GM12878 (cell line): ENCODE results near the gene C1QC. TPM values are rescaled to one million over a fixed set of nuclear protein-coding genes. Genes with fewer than 3 reads are reported as not detected.

Source experiments
- ATAC-seq: fragments of 200-7000 bp; cut with Tn5 transposase; 3 replicates; pipeline ENCODE4 v1.9.1; 2020; ENCODE audit warnings: mild to moderate bottlenecking, moderate library complexity
- BruUV-seq: library from RNA; stranded (reverse); fragments of 400-500 nt; replicated peaks from 2 replicates; lab custom pipeline; 2021; lab: Mats Ljungman, UMichigan
- CTCF ChIA-PET: fragments of 300-600 bp; sonication (Branson Sonifier 250); formaldehyde crosslinking; extraction: SDS; loops from one replicate; lab custom pipeline; 2021; ENCODE audit warnings: inconsistent platforms; lab: Yijun Ruan, JAX
- POLR2A ChIA-PET: fragments of 350-600 bp; formaldehyde crosslinking; extraction: SDS; loops from one replicate; lab custom pipeline; 2021; ENCODE audit warnings: inconsistent platforms; lab: Charles Lee
- RAD21 ChIA-PET: fragments of 300-600 bp; sonication (Branson Sonifier 250); formaldehyde crosslinking; loops from one replicate; lab custom pipeline; 2023; ENCODE audit warnings: antibody characterized with exemption; ENCODE audit not compliant: unreplicated experiment; lab: Charles Lee
- SMC1A ChIA-PET: fragments of 300-600 bp; sonication (Branson Sonifier 250); formaldehyde crosslinking; loops from one replicate; lab custom pipeline; 2023; ENCODE audit not compliant: unreplicated experiment, uncharacterized antibody; lab: Charles Lee
- DNase-seq: peaks from one replicate; pipeline ENCODE4 v3.0.0-alpha.2; 2011; ENCODE audit warnings: low read depth, low spot score
- FAIRE-seq: peaks from 3 replicates; lab custom pipeline; 2011; peaks lifted over from hg19 to GRCh38; lab: Jason Lieb, UNC
- H2AFZ ChIP-seq: 2 replicates; pipeline ENCODE4 v1.6.0; 2011; ENCODE audit warnings: low read depth, low read length, control low read depth; ENCODE audit not compliant: control insufficient read depth
- H3K27ac ChIP-seq: 2 replicates; pipeline ENCODE4 v1.5.1; 2011; ENCODE audit warnings: control low read depth; ENCODE audit not compliant: control insufficient read depth, insufficient read depth
- H3K27me3 ChIP-seq, 2 experiments: replicated peaks in 1 of 2; 2 replicates each; pipeline versions ENCODE4 v1.6.0 to v1.6.1; 2011; ENCODE audit warnings: low read length in 1 of 2; ENCODE audit not compliant: control insufficient read depth in 2 of 2, insufficient read depth in 2 of 2
- H3K36me3 ChIP-seq, 2 experiments: 2 replicates each; pipeline ENCODE4 v1.5.1; 2011; ENCODE audit warnings: low read length in 1 of 2; ENCODE audit not compliant: control insufficient read depth in 2 of 2, insufficient read depth in 2 of 2
- H3K4me1 ChIP-seq: 2 replicates; pipeline ENCODE4 v1.6.1; 2011; ENCODE audit warnings: mild to moderate bottlenecking, low read length, moderate library complexity, mixed read lengths; ENCODE audit not compliant: control insufficient read depth, insufficient read depth
- H3K4me2 ChIP-seq: 2 replicates; pipeline ENCODE4 v1.6.0; 2011; ENCODE audit warnings: control low read depth; ENCODE audit not compliant: control insufficient read depth, insufficient read depth
- H3K4me3 ChIP-seq: fragments of 200-600 bp; sonication (generic); 2 replicates; pipeline ENCODE4 v1.5.1; 2016
- H3K79me2 ChIP-seq: 2 replicates; pipeline ENCODE4 v1.6.0; 2011; ENCODE audit warnings: low read length; ENCODE audit not compliant: control insufficient read depth, insufficient read depth
- H3K9ac ChIP-seq: 2 replicates; pipeline ENCODE4 v1.8.0; 2011; ENCODE audit warnings: low read length, control low read depth, mixed read lengths; ENCODE audit not compliant: control insufficient read depth, insufficient read depth
- H3K9me3 ChIP-seq: replicated peaks from 3 replicates; pipeline ENCODE4 v1.5.1; 2011; ENCODE audit warnings: mild to moderate bottlenecking, low read length; ENCODE audit not compliant: control insufficient read depth, insufficient read depth
- H4K20me1 ChIP-seq: 2 replicates; pipeline ENCODE4 v1.6.0; 2011; ENCODE audit not compliant: control insufficient read depth, insufficient read depth
- CTCF ChIP-seq, 3 experiments: IDR thresholded peaks in 2 of 3; conservative IDR thresholded peaks in 1 of 3; 2 replicates each; pipeline ENCODE4 v1.5.1; 2011; ENCODE audit warnings: low read depth in 3 of 3, low read length in 3 of 3, mild to moderate bottlenecking in 3 of 3, control low read depth in 2 of 3, moderate library complexity in 2 of 3, inconsistent platforms in 1 of 3, mixed read lengths in 1 of 3; ENCODE audit not compliant: control insufficient read depth in 2 of 3, insufficient read depth in 1 of 3; ENCODE audit errors: extremely low read depth in 1 of 3
- MXI1 ChIP-seq: fragments of 150-350 bp; IDR thresholded peaks from 2 replicates; pipeline ENCODE4 v1.6.1; 2011; ENCODE audit warnings: low read depth, mild to moderate bottlenecking, inconsistent platforms, low read length, improper control_type of control experiment
- WGBS: methylation state at CpG from one replicate; pipeline ENCODE4 v1.1.6; 2016; ENCODE audit warnings: low lambda C conversion rate; ENCODE audit not compliant: insufficient replicate concordance, insufficient coverage; ENCODE audit errors: missing lambda C conversion rate; 5-methylcytosine and 5-hydroxymethylcytosine counted together
- in situ Hi-C: fragments of 300-500 bp; cut with MboI; formaldehyde crosslinking; loops from 9 replicates; pipeline ENCODE4 v1.14.3; 2018; ENCODE audit warnings: mixed read lengths
- intact Hi-C: fragments of 100-400 bp; cut with micrococcal nuclease; formaldehyde crosslinking; loops from one replicate; pipeline ENCODE4 v1.14.2; 2022; ENCODE audit not compliant: unreplicated experiment
- polyA plus RNA-seq, 11 experiments: library from polyadenylated mRNA; depleted of rRNA in 4 of 11; unstranded in 6 of 11; stranded (reverse) in 5 of 11; fragments of >200 nt; fragmentation: Nextera tagmentation in 4 of 11; fragmentation: Illumina TruSeq in 1 of 11; extraction: Ambion mirVana in 4 of 11; extraction: Trizol in 1 of 11; gene quantifications; 1 replicate in 1 of 11; 2 replicates in 10 of 11; pipeline versions ENCODE4 v1.2.1 to v1.2.3, GENCODE V29; 2011 to 2016; ENCODE audit warnings: inconsistent platforms in 2 of 11, missing spikeins in 2 of 11, low read depth in 1 of 11
- total RNA-seq, 4 experiments: library from RNA; depleted of rRNA in 3 of 4; stranded (reverse); fragments of >200 nt in 3 of 4; fragmentation: Illumina TruSeq in 1 of 4; extraction: Trizol in 1 of 4; gene quantifications; 2 replicates each; pipeline versions ENCODE4 v1.2.1 to v1.2.3, GENCODE V29; 2013 to 2021

Gene C1QC
- total and polyA plus RNA-seq, 10 of the 15 experiments (the other 5 are each of a cell fraction or from before 2014, with no cell fraction given) = 0.74 TPM; not detected in 9

DNA sequence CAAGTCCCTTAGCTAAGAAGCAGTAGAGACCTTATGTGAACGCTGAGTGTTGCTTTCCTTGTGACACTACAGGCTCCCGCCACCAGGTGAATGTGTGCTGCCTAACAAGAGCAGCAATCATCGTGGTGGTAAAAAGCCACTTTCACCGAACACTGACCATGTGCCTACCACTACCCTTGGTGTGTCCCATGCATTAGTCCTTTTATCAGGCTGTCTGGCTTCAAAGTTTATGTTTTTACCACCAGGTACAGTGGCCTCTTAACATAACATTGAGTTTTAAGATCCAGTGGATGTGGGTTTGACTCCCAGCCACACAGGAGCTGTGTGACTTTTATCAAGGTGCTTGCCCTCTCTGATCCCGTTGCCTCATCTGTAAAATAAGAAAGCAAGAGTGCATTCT lies 11.3 kb downstream of the C1QC start:
- no peak for DNase-seq
- in situ Hi-C loops = no loop called here
- RAD21 ChIA-PET = no interaction called here

More for the DNA sequence above, 11.3 kb downstream of the C1QC start:
- Histone ChIP-seq H3K79me2 (no peaks in the 10 kb centered on the region), H3K4me2 (no peak overlapping the region), H3K9ac (no peak overlapping the region), H3K4me3 (no peak overlapping the region), H3K27ac (no peak overlapping the region), H3K36me3 (no peaks in the 10 kb centered on the region), H3K9me3 (no peaks in the 10 kb centered on the region), H3K27me3 (no peaks in the 10 kb centered on the region; a peak in 2 of 4 replicates), H4K20me1 (no peaks in the 10 kb centered on the region), H2AFZ (no peak overlapping the region), H3K4me1 (no peaks in the 10 kb centered on the region)
- SMC1A ChIA-PET = no interaction called here
- no peak for ATAC-seq
- CTCF ChIA-PET = interaction anchor here (0.7 to 1.5 kb wide), 2 partner anchors 14 to 269 kb away, joined by 3 to 4 read pairs; no protein-coding TSS in a partner anchor
- WGBS = 16% methylated on average over 5 of the region's 5 CpGs
- 0 out of 6 replicates have a peak, but pooled peaks of 2 of the 3 experiments have one; percentile 0 to 13 for TF ChIP-seq CTCF (IDR thresholded peaks at IDR 0.05 in 2 of 3, conservative IDR thresholded peaks at IDR 0.05 in 1 of 3; ENCODE audit: control insufficient read depth in 2 of 3, extremely low read depth in 1 of 3, insufficient read depth in 1 of 3, low read depth in 3 of 3, low read length in 3 of 3)
- TF ChIP-seq MXI1 = no peak
- no peak for FAIRE-seq
- intact Hi-C loops = no loop called here
- no TSS peak for BruUV-seq
- POLR2A ChIA-PET = no interaction called here
